ENCODE measurements around the gene CREB3L1. TPM values are rescaled to one million over a fixed set of nuclear protein-coding genes. Genes with fewer than 3 reads are reported as not detected.
"Not testable (repeated sequence)": the region's sequence is repeated elsewhere in the genome, so short reads cannot be mapped to it uniquely, and the experiment has no call there.

Gene CREB3L1
- total RNA-seq, 5 donors from 2014 or later (not counting 1 experiment from before 2014, with no cell fraction given) = 0.38 to 0.72 (median 0.38) TPM; not detected in 2

- ATAC-seq (replicated peaks in 1 of 4) = no peak
- peaks cover 4 to 12% of the 10 kb centered on the region in 2 donors for H3K27me3 Mint-ChIP-seq
- CTCF ChIA-PET = no interaction called here
- H3K27me3 ChIP-seq (replicated peaks in 1 of 2; ENCODE audit: control insufficient read depth in 2 of 2, extremely low read depth in 1 of 2, insufficient read depth in 2 of 2, low read length in 1 of 2) = peaks cover 0 to 50% of the 10 kb centered on the region in 2 experiments
- H3K4me3 Mint-ChIP-seq = peak overlapping the region; percentile 81 to 88 (median 83)
- DNase-seq = no peak
- 89% methylated on average over 3 of the region's 26 CpGs for WGBS (ENCODE audit: insufficient coverage)
- no peaks in the 10 kb centered on the region for H3K9me3 Mint-ChIP-seq
- H3K36me3 Mint-ChIP-seq = no peaks in the 10 kb centered on the region
- H3K4me3 ChIP-seq (ENCODE audit: control insufficient read depth in 1 of 2, extremely low read depth in 1 of 2, low read length in 1 of 2) = peak overlapping the region in 1 of 2 donors; percentile 82
- no peaks in the 10 kb centered on the region for H3K36me3 ChIP-seq (ENCODE audit: control insufficient read depth in 2 of 2, extremely low read depth in 1 of 2, insufficient read depth in 1 of 2, low read length in 1 of 2)
- H3K27ac ChIP-seq (ENCODE audit: low read length) = no peak overlapping the region
- H3K4me1 Mint-ChIP-seq = peaks cover 6 to 14% (median 10%) of the 10 kb centered on the region in 3 donors
- H3K9me3 ChIP-seq = no peaks in the 10 kb centered on the region
- POLR2A ChIA-PET = no interaction called here
- peaks cover 0 to 22% of the 10 kb centered on the region in 2 experiments for H3K4me1 ChIP-seq (ENCODE audit: control insufficient read depth in 1 of 2, extremely low read depth in 1 of 2, insufficient read depth in 2 of 2, low read length in 2 of 2)
- no peak overlapping the region for H3K27ac Mint-ChIP-seq
Measured at GRCh38 chr11:46296528-46297448, 19.3 kb downstream of the CREB3L1 start.

DNA sequence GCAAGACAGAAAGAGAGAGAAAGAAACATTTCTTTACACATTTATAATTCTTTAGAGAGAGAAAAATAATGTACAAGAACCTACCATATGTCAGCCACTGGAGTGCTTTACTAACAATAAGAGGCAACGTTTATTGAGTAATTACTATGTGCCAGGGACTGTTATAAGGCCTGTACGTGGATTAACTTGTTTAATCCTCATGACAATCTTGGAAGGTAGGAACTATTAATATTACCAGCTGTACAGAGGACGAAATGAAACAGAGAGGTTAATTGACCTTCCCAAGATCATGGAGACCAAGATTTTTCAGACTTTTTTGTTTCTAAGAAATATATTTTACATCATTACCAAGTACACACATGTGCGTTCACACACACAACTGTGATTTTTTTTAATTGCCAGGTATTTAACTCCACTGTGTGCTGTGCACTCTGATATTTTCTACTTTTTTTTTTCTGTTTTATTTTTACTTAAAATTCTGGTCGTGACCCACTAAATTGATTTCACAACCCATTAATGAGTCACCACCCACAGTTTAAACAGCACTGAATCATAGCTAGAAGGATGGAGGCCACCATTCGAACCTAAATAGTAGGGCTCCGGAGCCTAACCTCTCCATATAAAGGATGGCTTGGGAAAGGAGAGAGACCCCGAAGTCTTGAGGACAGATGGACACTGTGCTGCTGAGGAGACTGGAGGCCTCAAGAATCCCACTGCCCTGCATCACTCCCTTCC lies 21.4 kb downstream of the CREB3L1 start:
- no peak for ATAC-seq (replicated peaks in 1 of 4)
- peaks cover 6 to 14% (median 10%) of the 10 kb centered on the region in 3 donors for H3K4me1 Mint-ChIP-seq
- CTCF ChIA-PET = no interaction called here

DNA sequence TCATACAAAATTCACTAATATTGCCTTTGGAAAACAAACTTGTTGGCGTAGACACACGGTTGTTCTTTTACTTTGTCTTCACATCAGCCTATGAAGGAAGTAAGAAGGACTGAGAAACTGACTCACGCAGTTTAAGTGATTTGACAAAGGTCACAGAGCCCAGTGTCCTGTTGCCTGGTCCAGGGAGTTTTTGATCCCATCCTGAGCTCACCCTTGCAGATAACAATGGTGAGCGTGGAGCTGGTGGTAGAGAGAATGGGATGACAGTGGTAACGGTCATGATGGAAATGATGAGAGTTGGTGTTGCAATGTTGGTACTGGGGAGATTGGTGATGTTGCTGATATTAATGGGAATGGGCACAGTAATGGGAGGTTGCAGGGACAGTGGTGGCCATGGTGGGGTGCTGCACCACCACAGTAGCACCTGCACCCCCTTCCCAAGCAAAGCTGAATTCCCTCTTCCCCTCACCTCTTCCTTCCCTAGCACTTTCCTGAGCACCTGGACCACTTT lies 22.0 kb downstream of the CREB3L1 start:
- 85% methylated on average over 3 of the region's 5 CpGs for WGBS (ENCODE audit: insufficient coverage)
- H3K9me3 ChIP-seq = no peaks in the 10 kb centered on the region
- ATAC-seq (replicated peaks in 1 of 4) (no peak), DNase-seq (no peak)
- Mint-ChIP-seq H3K4me3 (no peak overlapping the region), H3K27me3 (peaks cover 4 to 12% of the 10 kb centered on the region in 2 donors), H3K4me1 (peaks cover 6 to 12% (median 10%) of the 10 kb centered on the region in 3 donors), H3K36me3 (no peaks in the 10 kb centered on the region), H3K9me3 (no peaks in the 10 kb centered on the region), H3K27ac (no peak overlapping the region)
- no peak overlapping the region for H3K4me3 ChIP-seq (ENCODE audit: control insufficient read depth in 1 of 2, extremely low read depth in 1 of 2, low read length in 1 of 2)
- no peak overlapping the region for H3K27ac ChIP-seq (ENCODE audit: low read length)
- H3K4me1 ChIP-seq (ENCODE audit: control insufficient read depth in 1 of 2, extremely low read depth in 1 of 2, insufficient read depth in 2 of 2, low read length in 2 of 2) = peaks cover 0 to 22% of the 10 kb centered on the region in 2 experiments
- ChIA-PET CTCF (no interaction called here), POLR2A (no interaction called here)
- H3K36me3 ChIP-seq (ENCODE audit: control insufficient read depth in 2 of 2, extremely low read depth in 1 of 2, insufficient read depth in 1 of 2, low read length in 1 of 2) = no peaks in the 10 kb centered on the region
- peaks cover 0 to 39% of the 10 kb centered on the region in 2 experiments for H3K27me3 ChIP-seq (replicated peaks in 1 of 2; ENCODE audit: control insufficient read depth in 2 of 2, extremely low read depth in 1 of 2, insufficient read depth in 2 of 2, low read length in 1 of 2)

More for the DNA sequence above, 21.4 kb downstream of the CREB3L1 start:
- Histone ChIP-seq H3K27ac (ENCODE audit: low read length) (no peak overlapping the region), H3K9me3 (no peaks in the 10 kb centered on the region), H3K4me1 (ENCODE audit: control insufficient read depth in 1 of 2, extremely low read depth in 1 of 2, insufficient read depth in 2 of 2, low read length in 2 of 2) (peaks cover 0 to 22% of the 10 kb centered on the region in 2 experiments), H3K4me3 (ENCODE audit: control insufficient read depth in 1 of 2, extremely low read depth in 1 of 2, low read length in 1 of 2) (no peak overlapping the region), H3K27me3 (replicated peaks in 1 of 2; ENCODE audit: control insufficient read depth in 2 of 2, extremely low read depth in 1 of 2, insufficient read depth in 2 of 2, low read length in 1 of 2) (peaks cover 0 to 44% of the 10 kb centered on the region in 2 experiments), H3K36me3 (ENCODE audit: control insufficient read depth in 2 of 2, extremely low read depth in 1 of 2, insufficient read depth in 1 of 2, low read length in 1 of 2) (no peaks in the 10 kb centered on the region)
- no peak for DNase-seq
- Mint-ChIP-seq H3K27ac (no peak overlapping the region), H3K36me3 (no peaks in the 10 kb centered on the region), H3K9me3 (no peaks in the 10 kb centered on the region), H3K27me3 (peaks cover 4 to 12% of the 10 kb centered on the region in 2 donors), H3K4me3 (no peak overlapping the region)
- 60% methylated on average over 1 of the region's 8 CpGs for WGBS (ENCODE audit: insufficient coverage)
- POLR2A ChIA-PET = interaction anchor here in 1 of 2 donors (0.7 kb wide), 1 partner anchor 53 kb away, joined by 3 read pairs; no protein-coding TSS in a partner anchor

DNA sequence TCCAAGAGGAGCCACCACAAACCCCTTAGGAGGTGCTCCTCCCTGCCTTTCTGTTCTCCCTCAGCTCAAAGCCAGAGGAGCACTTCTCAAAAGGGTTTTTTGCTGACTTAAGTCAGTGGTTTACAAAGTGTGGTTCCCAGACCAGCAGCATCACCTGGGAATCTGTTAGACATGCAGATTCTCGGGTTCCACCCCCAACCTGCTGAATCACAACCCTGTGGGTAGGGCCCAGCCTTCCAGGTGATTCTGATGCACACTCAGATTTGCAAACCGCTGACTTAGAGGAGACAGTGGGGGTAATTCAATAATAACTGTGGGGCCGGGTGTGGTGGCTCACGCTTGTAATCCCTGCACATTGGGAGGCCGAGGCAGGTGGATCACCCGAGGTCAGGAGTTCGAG lies 22.8 kb downstream of the CREB3L1 start:
- H3K9me3 ChIP-seq = no peaks in the 10 kb centered on the region
- Mint-ChIP-seq H3K36me3 (no peaks in the 10 kb centered on the region), H3K27me3 (peaks cover 4 to 12% of the 10 kb centered on the region in 2 donors), H3K9me3 (no peaks in the 10 kb centered on the region), H3K4me3 (no peak overlapping the region), H3K27ac (no peak overlapping the region), H3K4me1 (peaks cover 6 to 12% (median 9%) of the 10 kb centered on the region in 3 donors)
- no peak overlapping the region for H3K4me3 ChIP-seq (ENCODE audit: control insufficient read depth in 1 of 2, extremely low read depth in 1 of 2, low read length in 1 of 2)
- peaks cover 0 to 18% of the 10 kb centered on the region in 2 experiments for H3K4me1 ChIP-seq (ENCODE audit: control insufficient read depth in 1 of 2, extremely low read depth in 1 of 2, insufficient read depth in 2 of 2, low read length in 2 of 2)
- ATAC-seq (replicated peaks in 1 of 4) (no peak), DNase-seq (no peak)
- H3K36me3 ChIP-seq (ENCODE audit: control insufficient read depth in 2 of 2, extremely low read depth in 1 of 2, insufficient read depth in 1 of 2, low read length in 1 of 2) = no peaks in the 10 kb centered on the region
- ChIA-PET CTCF (no interaction called here), POLR2A (no interaction called here)
- H3K27me3 ChIP-seq (replicated peaks in 1 of 2; ENCODE audit: control insufficient read depth in 2 of 2, extremely low read depth in 1 of 2, insufficient read depth in 2 of 2, low read length in 1 of 2) = peaks cover 0 to 32% of the 10 kb centered on the region in 2 experiments
- H3K27ac ChIP-seq (ENCODE audit: low read length) = no peak overlapping the region
- 83% methylated on average over 5 of the region's 7 CpGs for WGBS (ENCODE audit: insufficient coverage)

- H3K4me3 ChIP-seq (ENCODE audit: control insufficient read depth in 1 of 2, extremely low read depth in 1 of 2, low read length in 1 of 2) = no peak overlapping the region
- H3K4me1 Mint-ChIP-seq = peaks cover 0 to 2% (median 1%) of the 10 kb centered on the region in 3 donors
- no peaks in the 10 kb centered on the region for H3K9me3 ChIP-seq
- ChIA-PET CTCF (no interaction called here), POLR2A (no interaction called here)
- DNase-seq (no peak), ATAC-seq (replicated peaks in 1 of 4) (no peak)
- H3K4me1 ChIP-seq (ENCODE audit: control insufficient read depth in 1 of 2, extremely low read depth in 1 of 2, insufficient read depth in 2 of 2, low read length in 2 of 2) = peaks cover 0 to 7% of the 10 kb centered on the region in 2 experiments
- H3K27me3 ChIP-seq (replicated peaks in 1 of 2; ENCODE audit: control insufficient read depth in 2 of 2, extremely low read depth in 1 of 2, insufficient read depth in 2 of 2, low read length in 1 of 2) = peaks cover 0 to 10% of the 10 kb centered on the region in 2 experiments
- H3K27me3 Mint-ChIP-seq = no peaks in the 10 kb centered on the region
- no peak overlapping the region for H3K4me3 Mint-ChIP-seq
- H3K27ac Mint-ChIP-seq = no peak overlapping the region
- H3K36me3 Mint-ChIP-seq = no peaks in the 10 kb centered on the region
- 65% methylated on average over 6 of the region's 7 CpGs for WGBS (ENCODE audit: insufficient coverage)
- no peak overlapping the region for H3K27ac ChIP-seq (ENCODE audit: low read length)
- no peaks in the 10 kb centered on the region for H3K9me3 Mint-ChIP-seq
- H3K36me3 ChIP-seq (ENCODE audit: control insufficient read depth in 2 of 2, extremely low read depth in 1 of 2, insufficient read depth in 1 of 2, low read length in 1 of 2) = no peaks in the 10 kb centered on the region
Measured at GRCh38 chr11:46302866-46303265, 25.4 kb downstream of the CREB3L1 start.

DNA sequence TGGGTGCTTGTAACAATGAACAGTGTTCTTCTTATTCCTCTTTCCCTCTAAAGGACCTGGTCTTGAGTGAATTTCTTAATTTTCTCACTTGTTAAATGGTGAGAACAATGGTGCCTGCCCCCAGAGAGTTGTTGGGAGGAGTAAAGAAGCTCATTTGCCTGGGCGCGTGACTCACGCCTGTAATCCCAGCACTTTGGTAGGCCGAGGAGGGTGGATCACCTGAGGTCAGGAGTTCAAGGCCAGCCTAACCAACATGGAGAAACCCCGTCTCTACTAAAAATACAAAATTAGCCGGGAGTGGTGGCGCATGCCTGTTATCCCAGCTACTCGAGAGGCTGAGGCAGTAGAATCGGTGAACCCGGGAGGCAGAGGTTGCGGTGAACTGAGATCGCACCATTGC lies 26.6 kb downstream of the CREB3L1 start:
- H3K36me3 ChIP-seq (ENCODE audit: control insufficient read depth in 2 of 2, extremely low read depth in 1 of 2, insufficient read depth in 1 of 2, low read length in 1 of 2); H3K9me3 ChIP-seq; H3K4me3 ChIP-seq (ENCODE audit: control insufficient read depth in 1 of 2, extremely low read depth in 1 of 2, low read length in 1 of 2); H3K4me1 Mint-ChIP-seq; H3K9me3 Mint-ChIP-seq; POLR2A ChIA-PET; DNase-seq; H3K27ac ChIP-seq (ENCODE audit: low read length); H3K4me3 Mint-ChIP-seq; H3K36me3 Mint-ChIP-seq; H3K27ac Mint-ChIP-seq; ATAC-seq (replicated peaks in 1 of 4); H3K27me3 ChIP-seq (replicated peaks in 1 of 2; ENCODE audit: control insufficient read depth in 2 of 2, extremely low read depth in 1 of 2, insufficient read depth in 2 of 2, low read length in 1 of 2); H3K27me3 Mint-ChIP-seq: not testable (repeated sequence)
- peaks cover 6 to 18% of the 10 kb centered on the region in 2 experiments for H3K4me1 ChIP-seq (ENCODE audit: control insufficient read depth in 1 of 2, extremely low read depth in 1 of 2, insufficient read depth in 2 of 2, low read length in 2 of 2)
- 97% methylated on average over 8 of the region's 12 CpGs for WGBS (ENCODE audit: insufficient coverage)
- CTCF ChIA-PET = interaction anchor here (0.5 to 0.6 kb wide), 2 partner anchors 9 to 75 kb away, joined by 3 to 4 read pairs; no protein-coding TSS in a partner anchor

Measured in T-cell (primary cell).